ENCODE measurements around the gene ZEB2. TPM values are rescaled to one million over a fixed set of nuclear protein-coding genes. Genes with fewer than 3 reads are reported as not detected.
A peak's percentile ranks its signal among the peaks of the same experiment; 100 is the strongest.

ZEB2 gene
- total and polyA plus RNA-seq, 2 of the 8 experiments (the other 6 are each of a cell fraction or from before 2014, with no cell fraction given) = 0.38 TPM; not detected in 1

DNA sequence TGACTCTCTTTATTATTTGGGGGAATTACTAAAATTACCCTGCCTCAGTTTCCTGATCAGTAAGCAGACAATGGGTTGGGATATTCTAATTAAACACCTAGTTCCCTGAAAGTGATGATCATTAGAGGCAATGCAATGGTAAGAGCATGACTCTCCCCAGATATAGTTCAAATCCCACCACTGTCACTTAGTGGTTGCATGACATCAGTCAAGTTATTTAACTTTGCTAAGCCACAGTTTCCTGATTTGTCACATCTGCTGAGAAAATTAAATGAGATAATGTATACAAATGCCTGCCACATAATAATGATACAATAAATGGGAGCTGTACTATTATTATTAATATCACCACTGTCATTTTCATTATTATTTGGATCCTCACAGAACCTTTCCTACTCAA, 29.9 kb downstream of the ZEB2 start:
- no peak overlapping the region for H2BK5ac ChIP-seq (ENCODE audit: low read depth, low read length)
- no peak overlapping the region for H3K56ac ChIP-seq (replicated peaks; ENCODE audit: insufficient read length, low read depth, low read length)
- H2BK12ac ChIP-seq (ENCODE audit: low read depth, low read length) = no peak overlapping the region
- H3K36me3 ChIP-seq (ENCODE audit: control insufficient read depth in 2 of 4, insufficient read depth in 4 of 4, low read length in 3 of 4) = no peaks in the 10 kb centered on the region
- no peaks in the 10 kb centered on the region for H3K79me1 ChIP-seq (ENCODE audit: low read depth, low read length)
- no peaks in the 10 kb centered on the region for H3K4me1 ChIP-seq (replicated peaks in 1 of 4; ENCODE audit: control insufficient read depth in 3 of 4, insufficient read depth in 4 of 4, low read length in 3 of 4)
- no peak overlapping the region for H2BK15ac ChIP-seq (ENCODE audit: low read length)
- H3K27me3 ChIP-seq (replicated peaks in 1 of 4; ENCODE audit: control insufficient read depth in 3 of 4, extremely low read depth in 1 of 4, insufficient read depth in 3 of 4, low read length in 3 of 4) = no peaks in the 10 kb centered on the region
- no peak overlapping the region for H3K4me3 ChIP-seq (ENCODE audit: extremely low read depth in 1 of 4, insufficient read depth in 2 of 4, low read depth in 3 of 4, low read length in 4 of 4)
- no peak overlapping the region for H3K23ac ChIP-seq (ENCODE audit: insufficient read length)
- no peak overlapping the region for H4K8ac ChIP-seq (ENCODE audit: extremely low read depth, insufficient read depth, low read length)
- ChIA-PET CTCF (ENCODE audit: partially characterized antibody) (interaction anchor here (0.6 to 3.4 kb wide), 3 partner anchors 40 to 367 kb away, joined by 3 to 18 read pairs (median 3); no protein-coding TSS in a partner anchor), POLR2A (ENCODE audit: partially characterized antibody) (no interaction called here)
- DNase-seq (ENCODE audit: low read depth in 1 of 2, low spot score in 2 of 2) = no peak
- H2BK20ac ChIP-seq (ENCODE audit: low read length) = no peak overlapping the region
- no peak overlapping the region for H4K5ac ChIP-seq (ENCODE audit: insufficient read length, low read depth, low read length)
- no peak overlapping the region for H3K4me2 ChIP-seq (ENCODE audit: insufficient read depth in 1 of 2, low read depth in 2 of 2, low read length in 2 of 2)
- TF ChIP-seq NANOG (IDR thresholded peaks at IDR 0.05; ENCODE audit: insufficient read depth, low read depth, low read length, poor library complexity, severe bottlenecking) (no peak), KDM4A (IDR thresholded peaks at IDR 0.05; ENCODE audit: low read depth, low read length, severe bottlenecking) (no peak), USF2 (IDR thresholded peaks at IDR 0.05; ENCODE audit: low read length) (no peak), RNF2 (IDR thresholded peaks at IDR 0.05; ENCODE audit: borderline replicate concordance, low read depth, low read length, missing control alignments, poor library complexity, severe bottlenecking) (no peak)
- peak overlapping the region in 1 of 4 experiments; percentile 34; a peak in 1 of 7 replicates for H3K9ac ChIP-seq (replicated peaks in 1 of 4; ENCODE audit: extremely low read depth in 1 of 4, low read depth in 3 of 4, low read length in 3 of 4)
- no peaks in the 10 kb centered on the region for H3K23me2 ChIP-seq (ENCODE audit: low read depth, low read length)
- H3K27ac ChIP-seq (ENCODE audit: low read depth, low read length) = no peak overlapping the region
- H2AFZ ChIP-seq (ENCODE audit: low read length) = no peak overlapping the region
- no peaks in the 10 kb centered on the region for H3K9me3 ChIP-seq (ENCODE audit: insufficient read depth in 2 of 2, low read depth in 1 of 2, low read length in 1 of 2)
- no peak overlapping the region for H2BK120ac ChIP-seq (replicated peaks; ENCODE audit: low read depth, low read length)
- H3K4ac ChIP-seq (replicated peaks; ENCODE audit: insufficient read length, low read depth, low read length) = no peak overlapping the region
- FAIRE-seq = no peak
- no peak overlapping the region for H2AK5ac ChIP-seq (ENCODE audit: low read depth, low read length)
- H3K79me2 ChIP-seq (ENCODE audit: control insufficient read depth in 1 of 2, insufficient read depth in 2 of 2, low read length in 2 of 2) = no peaks in the 10 kb centered on the region
- H3K18ac ChIP-seq (ENCODE audit: extremely low read depth, low read length) = no peak overlapping the region
- H4K91ac ChIP-seq (replicated peaks; ENCODE audit: insufficient read length, low read length) = no peak overlapping the region
- no peak overlapping the region for H3K14ac ChIP-seq (ENCODE audit: insufficient read length)
- H4K20me1 ChIP-seq (replicated peaks in 1 of 2; ENCODE audit: control insufficient read depth in 1 of 2, insufficient read depth in 2 of 2, low read length in 2 of 2) = no peaks in the 10 kb centered on the region
